Measurements from ENCODE around the gene FAM162B. TPM values are rescaled to one million over a fixed set of nuclear protein-coding genes. Genes with fewer than 3 reads are reported as not detected.

The FAM162B gene
- 6.5 and 7.9 TPM in 2 replicates for total RNA-seq

DNA sequence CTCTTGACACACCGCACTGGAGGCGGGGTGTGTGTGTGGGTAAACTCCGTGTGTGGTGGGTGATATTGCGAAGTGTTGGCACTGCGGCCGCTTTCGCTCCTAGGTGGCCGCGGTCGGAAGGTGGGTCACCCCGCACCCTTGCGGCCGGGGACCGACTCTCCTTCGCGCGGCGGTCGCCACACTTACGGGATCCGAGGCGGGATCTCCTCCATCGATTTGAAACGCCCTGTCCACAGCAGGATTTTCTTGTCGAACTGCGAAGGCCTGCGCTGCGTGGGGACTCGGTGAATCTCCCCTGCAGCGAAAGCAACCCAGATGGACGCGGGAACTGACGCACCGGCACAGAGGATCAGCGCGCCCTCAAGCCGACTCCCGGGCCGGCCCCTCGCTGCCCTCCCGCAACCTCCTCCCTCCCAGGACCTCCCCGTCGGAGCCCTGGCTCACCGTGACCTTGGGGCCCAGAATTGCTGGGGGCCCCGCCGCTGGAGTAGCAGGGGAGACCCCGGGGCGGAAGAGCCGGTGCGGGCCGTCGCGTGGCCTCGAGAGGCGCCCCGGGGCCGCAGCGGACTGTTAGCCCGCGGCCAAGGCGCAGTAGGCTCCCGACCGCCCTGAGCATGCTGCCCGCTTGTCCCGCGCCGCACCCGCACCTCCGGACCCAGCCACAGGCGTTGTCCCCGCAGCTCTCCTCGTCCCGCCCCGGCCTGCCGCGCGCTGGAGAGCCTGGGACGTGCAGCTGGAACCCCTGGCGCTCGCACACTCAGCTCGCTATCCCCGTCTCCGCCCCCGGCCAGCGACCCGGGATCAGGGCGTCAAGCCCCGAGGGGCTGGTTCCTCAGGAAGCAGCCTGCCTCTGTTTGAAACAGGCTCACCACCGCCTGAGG is at the start of gene FAM162B:
TSS of gene FAM162B (minus strand) at position 759 of the 881 bp plus-strand sequence. CDS start at position 616, 143 bp downstream.

Other genes with a start within 250 kb of the FAM162B start
- 0.11 and 0.34 TPM in 2 replicates for gene TRAPPC3L, start 220.0 kb downstream of the FAM162B start, total RNA-seq
- gene CALHM4, start 212.0 kb downstream of the FAM162B start, total RNA-seq = 0.11 and 0.26 TPM in 2 replicates
- gene RWDD1, start 194.2 kb downstream of the FAM162B start, total RNA-seq = 23.4 and 31.5 TPM in 2 replicates
- gene RSPH4A, start 149.2 kb downstream of the FAM162B start, total RNA-seq = 0.65 and 2.6 TPM in 2 replicates
- gene ZUP1, start 97.0 kb downstream of the FAM162B start, total RNA-seq = 21.0 and 30.9 TPM in 2 replicates
- 13.9 and 19.4 TPM in 2 replicates for gene KPNA5, start 84.5 kb downstream of the FAM162B start, total RNA-seq
- gene GPRC6A, start 63.4 kb upstream of the FAM162B start, total RNA-seq = not detected in 2 replicates
- gene RFX6, start 111.5 kb upstream of the FAM162B start, total RNA-seq = not detected in 2 replicates